GM12878 (cell line): Measurements from ENCODE around the gene SEMA5A.

ENCODE experiments used
- CEBPB ChIP-seq, 2 experiments: fragments of 150-350 bp in 1 of 2; IDR thresholded peaks; 2 replicates each; pipeline ENCODE4 v1.6.1; 2012 to 2014; ENCODE audit warnings: low read depth in 2 of 2, low read length in 2 of 2, borderline replicate concordance in 1 of 2, inconsistent platforms in 1 of 2
- CTCF ChIP-seq, 3 experiments: IDR thresholded peaks in 2 of 3; conservative IDR thresholded peaks in 1 of 3; 2 replicates each; pipeline ENCODE4 v1.5.1; 2011; ENCODE audit warnings: low read depth in 3 of 3, low read length in 3 of 3, mild to moderate bottlenecking in 3 of 3, control low read depth in 2 of 3, moderate library complexity in 2 of 3, inconsistent platforms in 1 of 3, mixed read lengths in 1 of 3; ENCODE audit not compliant: control insufficient read depth in 2 of 3, insufficient read depth in 1 of 3; ENCODE audit errors: extremely low read depth in 1 of 3
- JUND ChIP-seq: IDR thresholded peaks from 2 replicates; pipeline ENCODE4 v1.6.1; 2012; ENCODE audit warnings: low read depth, mild to moderate bottlenecking, low read length, improper control_type of control experiment, moderate library complexity
- MTA3 ChIP-seq: IDR thresholded peaks from 2 replicates; pipeline ENCODE4 v1.6.1; 2012; ENCODE audit warnings: low read length, inconsistent platforms, borderline replicate concordance
- POLR2A ChIP-seq: IDR thresholded peaks from 2 replicates; pipeline ENCODE4 v1.6.1; 2011; ENCODE audit warnings: low read depth, mild to moderate bottlenecking, low read length
- POLR2AphosphoS5 ChIP-seq: IDR thresholded peaks from 2 replicates; pipeline ENCODE4 v1.6.1; 2011; ENCODE audit warnings: mild to moderate bottlenecking, low read length, inconsistent platforms
- RAD21 ChIP-seq: IDR thresholded peaks from 2 replicates; pipeline ENCODE4 v1.6.1; 2011; ENCODE audit warnings: mild to moderate bottlenecking, low read depth, low read length, moderate library complexity; ENCODE audit not compliant: insufficient read depth
- SIN3A ChIP-seq: IDR thresholded peaks from 2 replicates; pipeline ENCODE4 v1.6.1; 2012; ENCODE audit warnings: low read depth, low read length, improper control_type of control experiment
- SMARCA5 ChIP-seq: fragments of 450-650 bp; IDR thresholded peaks from 2 replicates; pipeline ENCODE4 v1.6.1; 2017; ENCODE audit warnings: mild to moderate bottlenecking
- TAF1 ChIP-seq: IDR thresholded peaks from 2 replicates; pipeline ENCODE4 v1.6.1; 2011; ENCODE audit warnings: mild to moderate bottlenecking, low read depth, low read length, borderline replicate concordance
- ZBTB40 ChIP-seq: fragments of 450-650 bp; IDR thresholded peaks from 2 replicates; pipeline ENCODE4 v1.6.1; 2016; ENCODE audit warnings: mild to moderate bottlenecking, moderate library complexity, borderline replicate concordance

- TF ChIP-seq POLR2A: no peak
- no peak for TF ChIP-seq SIN3A
- no peak for TF ChIP-seq SMARCA5
- no peak for TF ChIP-seq POLR2AphosphoS5
- no peak for TF ChIP-seq CEBPB (IDR thresholded peaks at IDR 0.05; ENCODE audit: borderline replicate concordance in 1 of 2, low read depth in 2 of 2, low read length in 2 of 2)
- TF ChIP-seq ZBTB40: no peak
- no peak for TF ChIP-seq TAF1
- TF ChIP-seq CTCF (IDR thresholded peaks at IDR 0.05 in 2 of 3, conservative IDR thresholded peaks at IDR 0.05 in 1 of 3; ENCODE audit: control insufficient read depth in 2 of 3, extremely low read depth in 1 of 3, insufficient read depth in 1 of 3, low read depth in 3 of 3, low read length in 3 of 3): no peak
- no peak for TF ChIP-seq MTA3
- no peak for TF ChIP-seq RAD21
- no peak for TF ChIP-seq JUND
Measured at GRCh38 chr5:9474219-9475002, 71.5 kb downstream of the SEMA5A start.
